ENCODE data around the gene RPS27.

The RPS27 gene

DNA sequence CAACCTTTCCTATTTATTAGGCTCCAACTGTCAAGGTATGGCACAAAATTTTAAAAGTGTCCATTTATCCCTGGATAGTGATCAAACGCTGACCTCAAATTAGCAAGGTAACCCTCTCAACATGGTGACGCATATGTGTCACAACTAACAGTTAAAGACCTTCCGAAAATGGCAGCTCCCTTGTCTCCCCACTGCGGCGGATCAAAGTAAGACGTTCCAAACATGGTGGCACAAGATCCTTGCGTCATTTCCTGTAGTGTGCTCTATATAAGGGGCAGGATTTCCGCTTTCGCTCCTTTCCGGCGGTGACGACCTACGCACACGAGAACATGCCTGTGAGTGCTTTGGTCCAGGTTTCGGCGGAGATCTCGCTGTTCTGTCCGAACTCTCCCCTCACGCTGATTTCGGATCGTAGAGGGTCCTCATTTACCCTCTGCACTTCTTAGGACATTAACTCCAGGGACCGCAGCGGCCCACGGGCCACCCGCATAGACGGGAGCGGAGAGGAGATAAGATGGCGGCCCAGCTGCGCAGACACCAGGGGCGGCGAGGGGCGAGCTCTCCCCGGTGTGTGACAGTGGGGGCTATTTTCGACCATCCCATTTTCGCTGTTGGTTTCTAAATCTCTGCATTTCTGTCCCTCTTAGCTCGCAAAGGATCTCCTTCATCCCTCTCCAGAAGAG, at the start of gene RPS27:
Gene RPS27, plus strand, starts transcription at position 295 of the 683 bp plus-strand sequence. Its CDS starts 35 bp downstream, at position 330.
- peak; percentile 73 for DNase-seq

DNA sequence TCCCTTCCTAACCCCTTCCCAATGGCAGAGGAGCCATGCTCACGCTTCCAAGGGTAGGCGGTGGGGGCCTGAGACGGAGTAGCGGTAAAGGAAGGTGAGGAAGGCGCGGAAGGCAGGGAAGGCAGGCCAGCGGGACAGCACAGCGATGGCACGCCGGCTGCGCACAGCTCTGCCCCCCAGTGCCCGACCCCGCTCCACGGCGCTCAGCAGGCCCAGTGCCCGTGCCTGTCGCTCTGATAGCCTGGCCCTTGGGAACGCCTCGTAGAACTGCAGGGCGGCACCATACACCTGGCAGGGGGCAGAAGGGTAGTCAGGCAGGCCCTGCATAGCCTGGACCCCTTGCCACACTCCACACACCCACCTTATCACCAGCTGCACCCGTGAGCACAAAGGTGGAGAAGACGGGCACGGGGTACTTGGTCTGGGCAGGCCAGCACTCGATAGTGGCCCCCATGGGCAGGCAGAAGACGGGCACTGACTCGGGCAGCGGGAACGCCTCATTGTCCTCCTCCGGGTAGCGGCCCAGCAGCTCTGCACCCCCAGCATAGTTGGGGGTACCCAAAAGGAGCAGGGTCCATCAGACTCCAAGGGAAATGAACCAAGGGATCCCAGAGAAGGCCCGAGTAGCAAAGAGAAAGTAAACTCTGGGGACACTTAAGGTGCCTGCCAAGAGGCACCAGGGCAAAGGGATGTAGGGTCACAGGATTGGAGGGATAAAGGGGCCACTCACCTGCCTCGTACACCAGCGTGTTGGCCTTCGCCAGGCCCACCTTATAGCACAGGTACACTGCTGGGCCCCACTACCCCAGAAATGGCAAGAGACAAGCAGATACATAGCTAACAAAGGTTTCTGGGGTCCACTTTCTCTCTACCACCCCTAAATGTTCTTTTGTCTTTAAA, 48.5 kb upstream of the RPS27 start:
- no peak for DNase-seq

DNA sequence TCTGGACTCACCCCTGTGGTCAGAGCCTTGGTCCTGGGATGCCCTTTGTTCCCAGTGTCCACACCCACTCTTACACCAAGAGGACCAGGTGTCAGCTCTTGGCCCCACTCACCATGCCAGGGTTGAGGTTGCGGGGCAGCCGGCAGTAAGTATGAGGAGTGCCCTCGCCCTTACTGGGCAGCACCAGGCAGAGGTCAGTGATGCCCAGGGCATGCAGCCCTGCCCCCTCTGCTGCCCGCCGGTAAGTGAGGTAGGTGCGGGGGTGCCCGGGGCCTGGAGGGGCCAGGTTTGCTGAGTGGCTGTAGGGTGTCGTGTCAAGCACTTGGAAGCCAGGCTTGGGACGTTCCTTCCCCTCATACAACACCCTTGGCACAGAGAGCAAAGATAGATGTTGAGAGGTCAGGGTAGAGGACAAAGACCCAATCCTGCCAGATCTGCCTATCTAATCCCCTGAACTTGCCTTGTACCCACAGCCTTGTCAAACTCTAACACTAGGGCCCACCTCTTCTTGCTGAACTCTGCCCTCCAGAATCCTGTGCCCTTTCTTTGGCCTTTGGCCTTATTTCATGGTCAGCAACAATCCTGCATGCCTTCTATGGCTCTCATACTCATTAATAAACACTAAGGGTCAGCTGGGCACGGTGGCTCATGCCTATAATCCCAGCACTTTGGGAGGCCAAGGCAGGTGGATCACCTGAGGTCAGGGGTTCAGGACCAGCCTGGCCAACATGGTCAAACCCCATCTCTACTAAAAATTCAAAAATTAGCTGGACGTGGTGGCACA, 47.6 kb upstream of the RPS27 start:
- DNase-seq: no peak

DNA sequence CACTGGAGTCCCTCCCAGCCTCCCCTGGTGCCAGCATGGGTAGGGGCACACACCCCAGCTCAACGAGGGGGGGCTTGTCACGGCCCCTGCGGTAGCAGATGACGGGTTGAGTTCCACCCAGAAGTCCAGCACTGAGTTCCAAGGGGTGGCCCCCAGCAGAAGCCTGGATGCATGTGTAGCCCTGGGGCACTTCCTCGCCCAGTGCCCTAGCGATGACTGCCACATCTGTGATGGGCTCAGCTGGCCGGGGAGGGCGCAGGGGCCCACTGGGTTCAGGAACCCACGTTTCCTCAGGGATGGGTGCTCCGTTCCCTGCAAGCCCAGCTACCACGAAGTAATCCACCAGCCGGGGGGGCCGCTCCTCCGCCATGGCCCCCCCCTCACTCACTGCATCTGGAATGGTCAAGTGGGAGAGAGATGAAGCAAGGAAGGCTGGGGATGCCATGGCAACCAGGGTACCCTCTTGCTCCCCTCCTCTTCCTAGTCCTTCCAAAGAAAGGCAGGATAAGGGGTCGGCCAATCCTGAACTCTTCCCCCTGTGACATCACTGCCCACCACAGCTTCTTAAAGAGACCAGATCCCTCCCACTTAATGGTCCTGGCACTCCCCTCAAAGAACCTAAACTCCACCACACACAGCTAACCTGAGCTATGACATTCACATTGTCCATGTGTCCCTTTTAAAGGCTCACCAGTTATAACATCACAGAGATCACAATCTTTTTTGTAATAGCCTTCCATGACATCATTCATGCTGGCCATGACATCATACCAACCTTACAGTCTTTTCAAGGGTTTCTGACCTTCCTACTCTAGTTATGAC, 46.3 kb upstream of the RPS27 start:
- no peak for DNase-seq

DNA sequence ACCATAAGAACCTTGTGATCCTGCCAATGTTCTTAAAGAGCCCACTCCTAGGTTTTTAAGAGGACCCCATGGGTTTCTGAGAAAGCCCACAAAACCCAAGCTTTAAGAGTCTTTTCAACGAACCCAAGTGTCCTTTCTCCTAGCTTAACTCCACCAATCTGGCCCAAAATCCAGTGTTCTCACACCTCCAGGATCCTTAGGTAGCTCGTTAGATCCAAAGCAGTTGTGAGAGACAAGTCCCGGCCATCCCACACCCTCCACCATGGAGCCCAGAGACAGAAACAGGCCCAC, 45.8 kb upstream of the RPS27 start:
- no peak for DNase-seq

DNA sequence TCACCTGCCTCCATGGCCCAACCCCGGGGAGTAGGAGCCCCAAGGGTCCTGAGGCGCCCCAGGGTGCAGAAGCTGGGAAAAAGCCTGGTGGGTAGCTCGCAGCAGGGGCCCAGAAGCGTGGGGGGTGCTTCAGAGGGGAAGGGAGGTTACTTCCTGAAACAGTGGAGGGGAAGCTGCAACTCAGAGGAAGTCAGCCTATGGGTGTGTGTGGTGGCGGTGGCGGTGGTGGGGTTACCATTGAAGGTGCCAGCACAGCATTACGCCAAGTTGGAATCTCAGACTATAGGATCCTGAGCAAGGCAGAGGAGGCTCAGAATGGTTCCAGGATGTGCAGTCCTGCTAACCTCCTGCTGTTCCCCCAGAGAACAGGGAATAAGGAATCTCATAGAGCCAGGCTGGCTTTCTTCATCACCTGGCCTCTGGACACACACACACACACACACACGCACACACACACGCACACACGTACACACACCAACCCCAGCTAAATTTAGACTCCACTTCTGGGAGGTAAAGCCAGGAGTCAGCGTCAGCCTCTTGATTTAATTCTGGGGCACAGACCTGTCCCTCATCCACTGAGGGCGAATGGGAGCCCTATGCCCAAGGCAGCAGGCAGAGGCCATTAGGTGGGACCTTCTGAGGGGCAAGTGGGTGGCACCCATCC, 45.3 kb upstream of the RPS27 start:
- peak; percentile 64 for DNase-seq

DNA sequence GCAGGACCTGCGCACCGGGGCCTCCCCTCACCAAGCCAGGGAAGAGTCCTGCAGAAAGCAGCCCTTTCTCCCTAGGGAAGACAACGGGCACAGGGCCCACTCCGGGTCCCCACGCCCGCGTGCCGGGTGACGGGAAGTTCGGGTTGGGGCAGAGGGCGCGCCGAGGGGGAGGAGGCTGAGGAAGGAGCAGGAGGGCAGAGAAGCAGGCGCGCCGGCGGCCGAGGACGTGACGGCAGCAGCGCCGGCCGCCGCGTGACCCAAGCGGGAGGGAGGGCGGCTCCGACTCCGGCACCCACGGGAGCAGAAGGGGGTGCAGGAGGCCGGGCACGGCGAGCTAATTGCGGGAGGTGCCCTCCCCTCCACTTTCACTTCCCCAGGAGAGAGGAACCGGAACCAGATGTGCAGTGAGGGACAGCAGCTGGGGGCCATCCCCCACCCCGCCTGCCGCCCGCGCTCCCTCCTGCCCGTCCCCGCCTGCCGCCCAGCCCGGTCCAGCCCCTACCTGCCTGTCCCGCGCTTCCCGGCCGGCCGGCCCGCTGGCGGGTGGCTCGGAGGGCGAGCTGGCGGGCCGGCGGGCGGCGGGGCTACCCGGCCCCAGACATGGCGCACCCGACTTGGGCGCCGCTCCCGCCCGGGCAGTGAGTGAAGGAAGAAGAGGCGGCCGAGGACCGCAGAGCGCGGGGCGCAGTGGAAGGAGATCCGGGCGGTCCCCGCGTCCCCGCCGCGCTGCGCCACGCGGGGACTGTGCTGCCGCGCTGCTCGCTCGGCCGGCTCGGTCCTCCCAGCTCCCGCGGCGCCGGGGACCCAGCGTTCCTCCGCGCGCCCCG, 44.6 kb upstream of the RPS27 start:
- DNase-seq: peak; percentile 65

DNA sequence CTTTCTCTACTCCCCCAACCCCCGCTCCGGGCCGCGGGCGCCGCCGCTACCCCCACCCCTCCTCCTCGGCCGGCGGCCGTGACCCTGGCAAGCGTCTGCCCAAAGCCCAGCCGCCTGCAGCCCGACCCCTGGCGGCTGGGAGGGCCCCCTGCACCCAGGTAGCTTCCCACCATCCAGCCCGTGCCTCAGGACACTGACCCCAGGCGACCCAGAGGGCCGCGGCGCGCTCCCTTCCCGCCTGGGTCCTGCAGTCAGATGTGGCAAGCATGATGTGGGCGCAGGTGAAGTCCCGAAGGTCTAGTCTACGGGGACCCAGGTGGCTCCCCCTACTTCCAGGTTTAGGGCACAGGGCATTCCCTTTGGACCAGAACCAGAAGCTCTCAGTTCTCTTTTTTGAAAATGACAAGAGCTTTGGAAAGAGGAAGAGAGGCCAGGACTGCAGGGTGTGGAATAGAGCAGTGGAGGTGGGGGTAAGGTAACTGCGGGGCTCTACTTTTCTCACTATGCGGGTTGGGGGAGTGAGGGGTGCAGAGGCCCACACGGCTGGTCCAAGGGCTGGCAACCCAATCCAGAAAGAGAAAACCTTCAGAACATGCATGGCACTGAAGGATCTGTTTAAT, 43.8 kb upstream of the RPS27 start, which contains the start of gene DENND4B:
Gene DENND4B, minus strand, starts transcription at position 97 of the 620 bp plus-strand sequence. CDS start 2,344 bp downstream, outside the sequence.
- DNase-seq: peak; percentile 75

DNA sequence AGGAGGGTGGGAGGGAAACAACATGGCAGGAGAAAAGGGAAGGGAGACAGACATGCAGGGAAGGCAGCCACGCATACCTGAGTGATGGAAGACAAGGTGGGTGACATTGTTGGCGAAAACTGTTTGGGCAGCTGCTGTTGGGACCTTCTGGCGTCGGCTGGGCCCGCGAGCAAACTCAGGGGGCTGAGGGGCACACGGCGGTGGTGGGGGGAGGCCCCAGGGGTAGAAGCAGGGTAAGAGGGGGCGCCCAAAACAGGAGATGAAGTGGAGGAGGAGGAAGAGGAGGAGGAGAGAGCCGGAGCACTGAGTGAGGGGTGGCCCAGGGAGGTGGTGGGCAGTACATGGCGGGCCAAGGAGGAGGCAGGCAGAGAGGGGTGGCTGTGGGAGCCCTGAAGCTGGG, 39.4 kb upstream of the RPS27 start:
- DNase-seq: no peak

DNA sequence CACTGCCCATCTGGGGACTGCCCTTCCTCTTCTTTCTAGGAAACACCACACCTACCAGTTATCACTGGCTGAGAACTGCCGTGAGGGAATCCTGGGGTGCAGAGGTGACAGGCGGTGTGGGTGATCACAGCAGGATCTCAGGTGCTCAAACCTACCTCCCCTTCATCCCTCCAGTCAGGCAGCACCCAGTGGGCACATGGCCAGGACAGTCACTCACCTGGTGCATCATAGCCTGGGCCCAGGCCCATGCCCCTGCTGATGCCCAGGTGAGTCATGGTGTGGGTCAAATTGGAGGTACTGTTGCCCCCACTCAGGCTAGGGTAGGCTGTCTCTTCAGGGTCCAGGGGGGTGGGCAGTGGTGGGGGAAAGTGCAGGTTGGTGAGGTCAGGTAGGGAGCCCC, 38.8 kb upstream of the RPS27 start:
- no peak for DNase-seq

DNA sequence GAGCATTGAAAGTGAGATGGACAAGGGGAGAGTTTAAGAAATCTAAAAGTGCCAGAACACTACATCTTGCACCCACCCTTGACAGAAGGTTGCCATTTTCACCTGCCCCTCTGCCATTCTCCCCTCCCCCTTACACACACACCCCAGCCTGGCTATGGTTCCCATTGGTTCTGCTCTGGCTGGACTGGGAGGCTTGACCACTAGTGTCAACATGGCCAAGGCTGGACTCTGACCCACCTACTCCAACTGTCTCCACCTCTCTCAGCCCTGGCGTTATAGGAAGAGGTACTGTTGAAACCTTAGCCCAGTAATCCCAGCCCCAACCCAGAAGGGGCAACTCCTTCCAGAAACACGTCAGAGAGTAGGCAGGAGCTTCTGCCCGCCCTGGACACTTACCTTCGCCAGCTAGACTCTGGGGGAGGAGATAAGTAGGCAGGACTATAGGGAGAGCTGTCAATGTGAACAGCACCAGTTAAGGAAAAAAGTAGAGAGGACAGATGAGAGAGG, 36.6 kb upstream of the RPS27 start:
- no peak for DNase-seq

DNA sequence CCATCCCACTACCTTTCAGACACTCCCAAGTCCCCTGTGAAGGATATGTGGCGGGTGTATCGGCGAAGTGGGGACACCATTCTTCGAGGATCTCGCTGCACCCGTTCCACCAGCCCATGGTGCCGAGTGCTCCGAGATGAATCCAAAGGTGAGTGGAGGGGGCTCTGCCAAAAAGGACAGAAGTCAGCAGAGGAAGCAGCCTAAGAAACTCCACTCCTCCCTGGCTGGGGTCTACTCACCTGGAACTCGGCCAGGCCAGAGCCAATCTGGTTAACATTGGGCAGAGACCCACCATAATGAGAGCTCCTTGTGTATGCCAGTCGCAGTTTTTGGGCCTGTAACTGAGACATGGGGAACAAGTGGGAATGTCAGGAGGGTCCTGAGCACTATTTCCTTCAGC, 35.7 kb upstream of the RPS27 start:
- no peak for DNase-seq

DNA sequence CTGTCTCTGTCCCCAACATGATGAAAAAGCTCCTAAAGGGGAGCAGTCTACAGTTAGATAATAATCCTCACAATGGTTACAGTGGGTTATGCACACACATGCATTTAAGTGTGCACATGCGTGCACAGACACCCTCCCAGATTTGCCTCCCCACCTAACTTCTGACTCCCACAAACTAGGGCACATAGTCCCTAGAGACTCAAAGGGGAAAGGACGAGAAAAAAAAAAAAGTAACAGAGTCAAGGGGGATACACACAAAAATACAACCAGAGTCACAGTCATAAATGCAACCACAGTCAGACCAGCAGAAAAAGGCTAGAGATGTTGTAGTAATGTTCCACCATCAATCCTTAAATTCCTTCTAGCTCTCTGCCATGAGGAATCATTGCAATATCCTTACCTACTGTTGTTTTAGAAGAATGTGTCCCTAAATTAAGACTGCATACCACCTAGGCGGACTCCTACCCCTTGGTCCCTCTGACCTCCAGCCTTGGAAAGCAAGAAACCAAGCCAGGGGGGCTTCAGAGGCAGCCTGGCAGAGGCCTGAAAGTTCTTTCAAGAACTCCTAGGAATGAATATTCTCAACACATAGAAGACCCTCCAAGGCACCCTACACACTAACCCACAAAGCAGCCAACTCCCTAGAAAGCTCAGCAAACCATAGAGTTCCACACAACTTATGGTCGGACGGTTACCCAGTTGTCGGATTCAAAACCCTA, 33.4 kb upstream of the RPS27 start:
- no peak for DNase-seq

DNA sequence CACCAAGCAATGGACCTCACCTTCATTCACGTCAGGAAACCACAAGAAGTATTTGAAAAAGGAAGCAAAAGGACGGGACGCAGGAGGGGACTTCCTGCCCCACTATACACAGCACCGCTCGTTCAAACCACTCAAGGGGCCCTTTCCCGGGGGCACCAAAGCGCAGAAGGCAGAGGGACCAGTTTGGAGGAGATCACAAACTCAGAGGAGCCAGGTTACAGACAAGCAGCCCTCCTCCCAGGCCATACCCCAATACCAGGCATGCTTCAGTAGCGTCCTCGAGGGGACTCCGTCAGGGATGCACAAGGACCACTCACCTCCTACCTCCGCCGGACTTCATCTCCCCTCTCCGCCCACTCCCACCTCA, 32.8 kb upstream of the RPS27 start:
- DNase-seq: no peak

DNA sequence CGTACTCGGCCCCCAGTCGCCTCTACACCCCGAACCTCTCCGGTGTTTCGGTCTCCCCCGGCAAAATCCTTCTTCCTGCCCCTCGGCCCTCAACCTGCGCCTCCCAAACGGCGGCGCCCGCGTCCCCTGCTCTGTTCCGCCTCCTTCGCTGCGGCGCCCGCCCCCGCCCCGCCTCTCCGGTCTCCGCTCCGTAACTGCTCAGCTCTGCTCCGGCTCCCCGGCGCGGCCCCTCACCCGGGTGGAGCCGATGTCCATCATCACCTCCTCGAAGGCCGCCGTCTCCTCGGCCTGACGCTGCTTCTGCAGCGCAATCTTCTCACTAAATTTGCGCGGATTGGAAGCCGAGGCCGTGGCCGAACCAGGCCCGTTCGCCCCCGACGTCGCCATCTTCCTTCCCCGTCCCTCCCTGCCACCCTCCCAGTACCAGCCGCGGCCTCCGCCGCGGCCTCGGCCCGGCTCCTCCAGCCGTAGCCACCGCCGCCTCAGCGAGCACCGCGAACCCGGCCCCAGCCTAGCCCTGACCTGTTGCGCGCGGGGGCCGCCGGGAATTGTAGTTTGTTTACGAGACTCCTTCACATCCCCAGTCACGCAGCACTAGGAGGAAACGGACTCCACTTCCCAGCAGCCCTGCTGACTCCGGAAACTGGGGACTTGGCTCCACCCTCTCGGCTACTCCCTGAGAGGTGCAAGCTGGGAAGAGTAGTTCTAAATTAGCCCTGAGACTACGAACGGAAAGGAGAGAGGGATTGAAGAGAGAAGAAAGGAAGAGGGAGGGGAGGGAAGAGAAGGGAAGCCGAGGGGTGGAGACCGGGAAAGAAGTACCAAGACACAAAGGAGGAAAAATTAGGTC, 32.2 kb upstream of the RPS27 start, which contains the start of gene CRTC2:
Gene CRTC2, minus strand, starts transcription at position 502 of the 850 bp plus-strand sequence. Its CDS starts 115 bp downstream, at position 387.
- peak; percentile 95 for DNase-seq

DNA sequence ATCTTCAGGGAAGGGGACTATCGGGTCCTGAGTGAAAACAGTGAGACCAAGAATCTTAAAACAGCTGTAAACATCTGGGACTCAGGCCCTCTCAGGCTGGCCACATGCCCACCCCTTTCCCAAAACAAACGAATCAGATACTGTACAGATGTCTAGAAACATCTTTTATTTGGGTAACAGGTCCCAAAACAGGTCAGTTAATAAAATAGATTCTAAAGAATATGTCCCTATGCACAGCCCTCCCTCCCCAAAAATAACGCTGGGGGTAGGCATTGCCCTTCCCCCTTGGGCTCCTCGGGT, 31.7 kb upstream of the RPS27 start:
- DNase-seq: no peak

DNA sequence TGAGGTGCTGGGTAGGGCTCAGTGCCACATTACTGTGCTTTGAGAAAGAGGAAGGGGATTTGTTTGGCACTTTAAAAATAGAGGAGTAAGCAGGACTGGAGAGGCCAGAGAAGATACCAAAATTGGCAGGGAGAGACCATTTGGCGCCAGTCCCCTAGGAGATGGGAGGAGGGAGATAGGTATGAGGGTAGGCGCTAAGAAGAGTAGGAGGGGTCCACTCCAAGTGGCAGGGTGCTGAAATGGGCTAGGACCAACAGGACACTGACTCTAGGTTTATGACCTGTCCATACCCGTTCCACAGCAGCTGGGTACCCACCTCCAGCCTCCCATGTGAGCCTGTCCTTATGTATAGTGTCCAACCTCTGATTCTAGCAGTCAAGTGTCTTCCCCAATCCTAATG, 31.1 kb upstream of the RPS27 start:
- DNase-seq: no peak

DNA sequence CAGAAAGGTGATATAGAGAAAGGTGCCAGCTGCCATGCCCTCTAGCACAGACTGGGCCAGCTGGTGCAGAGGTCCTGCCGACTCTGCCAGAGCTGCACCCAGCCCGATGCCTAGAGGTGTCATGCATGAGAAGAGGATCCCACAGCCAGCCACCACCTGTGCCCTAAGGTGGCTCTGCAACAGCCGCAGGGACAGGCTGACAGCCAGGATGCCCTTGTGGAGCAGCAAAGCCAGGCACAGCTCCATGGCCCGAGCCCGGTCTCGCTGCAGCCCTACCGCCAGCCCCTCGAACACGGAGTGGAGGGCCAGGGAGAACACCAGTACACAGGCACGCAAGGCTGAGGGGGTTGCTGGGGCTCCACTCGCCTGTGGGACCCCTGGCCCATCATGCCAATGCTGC, 30.4 kb upstream of the RPS27 start:
- no peak for DNase-seq

DNA sequence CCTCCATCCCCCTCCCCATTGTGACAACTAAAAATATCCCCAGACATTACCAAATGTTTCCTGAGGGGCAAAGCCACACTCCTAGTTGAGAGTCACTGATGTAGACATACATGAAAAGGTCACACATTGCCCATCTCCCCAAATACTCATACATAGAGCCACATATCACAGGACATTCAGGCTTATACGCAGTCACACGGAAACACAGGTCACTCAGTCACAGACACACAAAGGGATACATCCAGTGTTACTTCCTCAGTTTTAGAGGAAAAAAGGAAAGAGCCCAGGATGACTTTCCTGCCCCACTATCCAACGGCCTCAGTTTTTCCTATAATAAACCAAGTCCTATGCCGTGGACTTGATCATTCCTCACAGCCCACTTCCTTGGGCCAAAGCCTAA, 29.1 kb upstream of the RPS27 start:
- DNase-seq: no peak
